Metanephros (tissue), 2 donors: ENCODE measurements around the gene SETD1A. TPM values are rescaled to one million over a fixed set of nuclear protein-coding genes. Genes with fewer than 3 reads are reported as not detected.

Experiments
- small RNA-seq: library from RNA; depleted of rRNA; stranded (forward); fragments of <200 nt; gene quantifications from one replicate; pipeline ENCODE3, GENCODE V24; 2014; ENCODE audit warnings: low replicate concordance
- total RNA-seq: library from RNA; depleted of rRNA; stranded (reverse); fragments of >200 nt; gene quantifications from one replicate; pipeline ENCODE4 v1.2.3, GENCODE V29; 2014

The SETD1A gene
- 9.5 TPM for total RNA-seq

GRCh38 chr16:30957456-30958174 lies at the start of gene SETD1A:
Gene SETD1A (plus strand): TSS chr16:30957754. CDS start chr16:30958732, 978 bp downstream.

GRCh38 chr16:30923554-30924075 lies 33.9 kb upstream of the SETD1A start, which contains the start of gene FBXL19:
Gene FBXL19 (plus strand): TSS chr16:30923572. CDS start chr16:30925755, 2,183 bp downstream.

GRCh38 chr16:30948667-30949649 lies 8.6 kb upstream of the SETD1A start, which contains the start of gene ORAI3:
Gene ORAI3 (plus strand): TSS chr16:30949068. CDS start chr16:30949290, 222 bp downstream.

GRCh38 chr16:30984669-30985400 lies 27.3 kb downstream of the SETD1A start, which contains the start of gene HSD3B7:
Gene HSD3B7 (plus strand): TSS chr16:30985207. CDS start chr16:30985659, 452 bp downstream.

GRCh38 chr16:31010585-31011325 lies 53.2 kb downstream of the SETD1A start, which contains the start of gene STX1B:
Gene STX1B (minus strand): TSS chr16:31010638. CDS start chr16:31010396, 242 bp downstream.

GRCh38 chr16:31032736-31033708 lies 75.5 kb downstream of the SETD1A start, which contains the start of gene STX4:
Gene STX4 (plus strand): TSS chr16:31033558. CDS start chr16:31033806, 248 bp downstream.

Small RNA genes within 50 kb of the gene (small RNA-seq; reads per million reads assigned to genes)
- gene AC135048.1: not detected

Other genes starting within 250 kb of the SETD1A start
- gene PHKG2, start 209.3 kb upstream of the SETD1A start, total RNA-seq: 22.6 TPM
- gene CFAP119, start 195.7 kb upstream of the SETD1A start, total RNA-seq: 7.0 TPM
- 92.8 TPM for gene RNF40, start 195.4 kb upstream of the SETD1A start, total RNA-seq
- 17.5 TPM for gene ZNF629, start 170.5 kb upstream of the SETD1A start, total RNA-seq
- 34.0 TPM for gene BCL7C, start 63.7 kb upstream of the SETD1A start, total RNA-seq
- 4.8 TPM for gene CTF1, start 61.1 kb upstream of the SETD1A start, total RNA-seq
- 18.0 TPM for gene FBXL19, start 34.2 kb upstream of the SETD1A start, total RNA-seq
- 21.8 TPM for gene ORAI3, start 8.7 kb upstream of the SETD1A start, total RNA-seq
- gene HSD3B7, start 27.5 kb downstream of the SETD1A start, total RNA-seq: 11.3 TPM
- 2.6 TPM for gene STX1B, start 52.9 kb downstream of the SETD1A start, total RNA-seq
- gene STX4, start 75.8 kb downstream of the SETD1A start, total RNA-seq: 30.0 TPM
- gene ZNF668, start 116.5 kb downstream of the SETD1A start, total RNA-seq: 6.5 TPM
- gene ZNF646, start 116.7 kb downstream of the SETD1A start, total RNA-seq: 17.9 TPM
- 1.1 TPM for gene PRSS53, start 131.2 kb downstream of the SETD1A start, total RNA-seq
- gene VKORC1, start 137.0 kb downstream of the SETD1A start, total RNA-seq: 58.7 TPM
- 32.8 TPM for gene BCKDK, start 150.6 kb downstream of the SETD1A start, total RNA-seq
- 59.0 TPM for gene KAT8, start 159.9 kb downstream of the SETD1A start, total RNA-seq
- 30.2 TPM for gene PRSS8, start 178.0 kb downstream of the SETD1A start, total RNA-seq
- gene PRSS36, start 192.3 kb downstream of the SETD1A start, total RNA-seq: 0.76 TPM
- 151 TPM for gene FUS, start 222.4 kb downstream of the SETD1A start, total RNA-seq
- gene PYCARD, start 245.0 kb downstream of the SETD1A start, total RNA-seq: 23.4 TPM